ENCODE data around the gene UBE2J2.

UBE2J2 gene

DNA sequence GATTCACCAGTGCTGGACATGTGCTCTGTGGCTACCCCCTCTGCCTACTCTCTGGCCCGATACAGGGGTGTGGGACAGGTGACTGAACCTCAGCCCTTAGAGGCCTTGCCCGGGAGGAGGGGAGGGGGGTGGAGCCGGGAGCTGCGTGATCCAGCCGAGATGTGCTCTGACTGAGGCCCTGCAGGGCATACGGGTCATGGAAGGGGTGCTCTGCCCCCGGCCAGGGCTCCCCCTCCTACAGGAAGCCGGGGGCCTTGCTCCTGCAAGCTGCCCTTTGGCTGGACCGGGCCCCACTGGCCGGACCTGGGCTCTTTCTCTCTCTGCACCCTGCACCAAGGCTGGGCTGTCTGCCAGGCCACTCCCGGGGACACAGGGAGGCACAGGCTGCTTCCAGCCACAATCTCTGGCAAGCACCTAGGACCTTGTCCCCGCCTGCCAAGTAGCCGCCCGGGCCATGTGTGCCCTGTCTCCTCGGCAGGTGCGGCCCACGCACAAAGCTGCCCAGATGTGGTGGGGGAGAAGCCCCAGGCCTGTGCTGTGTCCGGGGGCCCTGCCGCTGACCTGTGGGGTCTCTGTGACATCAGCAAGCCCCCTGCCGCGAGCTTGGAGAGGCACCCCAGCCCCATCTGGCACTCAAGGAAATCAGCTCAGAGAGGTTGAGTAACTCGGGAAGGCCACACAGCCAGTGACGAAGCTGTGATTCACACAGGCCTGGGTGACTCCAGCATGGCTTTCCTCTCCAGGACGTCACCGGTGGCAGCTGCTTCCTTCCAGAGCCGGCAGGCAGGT lies 8.1 kb upstream of the UBE2J2 start:
- no peak for DNase-seq (ENCODE audit: low read depth in 2 of 3, low spot score in 2 of 3)

DNA sequence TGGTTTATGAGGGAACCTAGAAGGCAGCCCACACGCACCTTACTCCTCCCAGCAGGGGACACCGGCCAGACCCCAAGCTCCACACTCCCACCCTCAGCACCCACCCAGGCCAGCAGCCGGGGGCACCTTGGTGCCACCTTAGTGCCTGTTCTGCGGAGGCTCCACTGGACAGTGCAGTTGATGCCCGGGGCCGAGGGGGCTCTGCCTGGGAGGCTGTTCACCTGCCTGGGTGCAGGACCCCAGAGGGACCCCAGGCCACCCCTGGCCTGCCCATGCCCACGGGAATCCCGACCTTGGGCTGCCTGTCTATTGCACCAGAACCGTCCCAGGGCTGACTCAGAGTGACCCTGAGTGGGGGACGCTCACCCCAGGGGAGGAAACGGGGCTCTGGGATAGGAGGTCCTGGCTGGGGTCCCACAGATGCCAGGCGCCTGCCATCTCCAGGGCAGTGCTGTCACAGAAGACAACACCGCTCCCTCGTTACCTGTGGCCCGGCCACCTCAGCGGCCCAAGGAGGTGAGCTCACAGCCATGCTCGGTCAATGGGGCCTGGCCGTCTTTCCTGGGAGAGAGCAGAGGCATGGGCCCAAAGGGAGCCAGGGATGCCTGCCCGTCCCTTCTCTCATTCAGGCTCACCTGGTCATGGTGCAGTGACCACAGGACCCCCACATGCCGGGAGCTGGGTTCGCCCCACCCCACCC lies 7.3 kb upstream of the UBE2J2 start:
- no peak for DNase-seq (ENCODE audit: low read depth in 2 of 3, low spot score in 2 of 3)

DNA sequence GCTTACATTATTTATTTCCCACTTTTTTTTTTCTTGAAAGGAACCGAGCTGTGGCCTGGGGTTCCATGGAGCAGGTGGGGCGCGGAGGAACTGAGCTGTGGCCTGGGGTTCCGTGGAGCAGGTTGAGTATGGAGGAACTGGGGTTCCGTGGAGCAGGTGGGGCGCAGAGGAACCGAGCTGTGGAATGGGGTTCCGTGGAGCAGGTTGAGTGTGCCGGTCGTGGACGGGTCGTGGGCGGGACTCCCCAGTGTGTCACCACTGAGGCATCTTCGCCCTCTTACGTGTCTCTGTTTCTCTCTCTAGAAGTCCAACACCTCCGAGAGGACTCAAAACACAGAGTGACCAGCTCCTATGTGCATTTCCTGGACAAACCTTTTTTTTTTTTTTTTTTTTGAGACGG lies 5.4 kb upstream of the UBE2J2 start:
- no peak for DNase-seq (ENCODE audit: low read depth in 2 of 3, low spot score in 2 of 3)

DNA sequence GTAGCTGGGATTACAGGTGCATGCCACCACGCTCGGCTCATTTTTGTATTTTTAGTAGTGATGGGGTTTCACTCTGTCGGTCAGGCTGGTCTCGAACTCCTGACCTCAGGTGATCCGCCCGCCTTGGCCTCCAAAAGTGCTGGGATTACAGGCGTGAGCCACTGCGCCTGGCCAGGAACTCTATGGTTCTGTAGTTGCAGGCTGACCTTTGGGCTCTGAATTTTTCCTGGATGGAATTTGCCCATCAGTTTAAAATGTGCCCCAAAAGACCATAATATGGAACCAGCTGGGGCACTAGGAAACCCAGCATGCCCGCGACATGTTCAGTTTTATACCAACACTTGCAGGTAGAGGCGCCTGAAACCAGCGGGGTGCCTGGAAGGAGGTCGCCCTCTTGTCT lies 5.0 kb upstream of the UBE2J2 start:
- no peak for DNase-seq (ENCODE audit: low read depth in 2 of 3, low spot score in 2 of 3)

DNA sequence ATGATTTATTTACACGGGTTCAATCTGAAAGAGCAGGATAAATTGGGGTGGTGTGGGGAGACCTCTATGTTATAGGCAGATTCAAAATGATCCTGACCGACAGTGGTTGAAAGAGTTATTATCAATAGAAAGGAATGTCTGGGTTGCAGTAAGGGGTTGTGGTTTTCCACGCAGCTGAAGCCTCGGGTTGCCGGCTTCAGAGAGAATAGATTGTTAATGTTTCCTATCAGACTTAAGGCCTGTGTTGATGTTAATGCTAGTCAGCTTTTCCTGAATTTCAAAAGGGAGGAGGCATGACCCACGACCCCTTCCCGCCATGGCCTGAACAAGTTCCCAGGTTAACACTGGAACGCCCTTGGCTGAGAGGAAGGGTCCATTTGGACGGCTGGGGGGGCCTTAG lies 2.2 kb upstream of the UBE2J2 start:
- no peak for DNase-seq (ENCODE audit: low read depth in 2 of 3, low spot score in 2 of 3)

DNA sequence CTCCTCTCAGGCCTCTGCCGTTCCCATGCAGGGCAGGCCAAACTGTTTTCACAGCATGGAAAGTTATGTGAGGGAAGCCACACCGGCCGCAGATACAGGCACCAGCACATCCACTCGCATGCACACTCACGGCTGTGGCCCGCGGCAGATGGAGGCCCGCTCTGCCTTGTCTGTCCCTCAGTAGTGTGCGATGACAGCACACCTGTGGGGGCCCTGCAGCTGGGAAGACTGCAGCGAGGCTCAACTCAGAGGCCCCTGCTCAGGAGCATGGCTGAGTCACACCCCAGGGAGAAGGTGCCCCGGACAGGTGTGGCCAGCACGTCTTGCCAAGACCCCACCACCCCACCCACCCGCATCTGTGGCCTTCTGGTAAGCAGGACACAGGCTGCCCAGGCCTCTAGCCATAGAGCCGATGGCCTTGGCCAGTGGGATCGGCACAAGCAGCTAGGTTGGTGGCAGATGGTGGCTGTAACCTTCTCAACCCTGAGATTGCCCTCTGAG lies 1.3 kb upstream of the UBE2J2 start:
- DNase-seq (ENCODE audit: low read depth in 2 of 3, low spot score in 2 of 3) = no peak

DNA sequence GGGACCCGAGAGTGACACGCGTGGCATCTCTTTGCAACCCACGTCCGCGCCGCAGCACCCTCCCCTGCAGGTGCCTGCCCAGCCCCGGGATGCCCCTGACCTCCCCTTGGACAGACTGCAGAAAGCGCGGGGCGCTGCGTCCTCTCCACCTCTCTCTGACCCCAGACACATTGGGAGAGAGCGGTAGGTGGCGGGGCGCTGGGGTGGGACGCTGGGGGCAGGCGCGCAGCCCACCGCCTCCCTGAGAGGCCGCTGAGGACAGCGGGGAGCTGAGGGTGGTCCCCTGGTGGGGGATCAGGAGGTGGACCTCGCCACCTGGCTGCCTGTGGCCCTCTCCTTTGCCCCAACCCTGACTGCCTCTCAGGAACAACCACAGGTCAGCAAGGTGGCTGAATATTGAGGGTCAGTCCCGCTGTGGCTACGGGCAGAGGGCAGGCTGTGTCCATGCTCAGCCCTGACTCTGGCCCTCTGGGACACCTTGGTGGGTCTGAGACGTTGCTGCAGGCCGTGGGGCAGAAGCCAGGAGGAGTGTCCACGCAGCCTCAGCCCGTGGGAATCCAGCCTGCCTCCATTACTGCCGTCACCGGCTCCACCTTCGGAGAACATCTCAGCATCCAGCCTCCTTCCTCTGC lies 761 bp upstream of the UBE2J2 start:
- DNase-seq (ENCODE audit: low read depth in 2 of 3, low spot score in 2 of 3) = no peak

DNA sequence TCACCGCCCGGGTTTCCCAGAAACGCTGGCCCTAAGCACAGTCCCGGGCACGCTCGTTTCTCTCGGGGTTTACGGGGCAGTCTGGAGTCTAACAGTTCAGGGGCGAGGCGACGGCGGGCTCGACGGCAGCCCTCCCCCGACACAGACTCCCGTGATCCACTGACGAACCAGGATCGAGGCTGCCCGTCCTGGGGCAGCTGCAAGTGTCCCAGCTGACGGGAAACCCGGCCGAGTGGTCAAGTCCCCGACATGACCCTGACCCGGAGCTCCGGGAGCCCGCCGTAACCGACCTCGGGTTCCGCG lies 494 bp downstream of the UBE2J2 start:
- DNase-seq (ENCODE audit: low read depth in 2 of 3, low spot score in 2 of 3) = no peak

DNA sequence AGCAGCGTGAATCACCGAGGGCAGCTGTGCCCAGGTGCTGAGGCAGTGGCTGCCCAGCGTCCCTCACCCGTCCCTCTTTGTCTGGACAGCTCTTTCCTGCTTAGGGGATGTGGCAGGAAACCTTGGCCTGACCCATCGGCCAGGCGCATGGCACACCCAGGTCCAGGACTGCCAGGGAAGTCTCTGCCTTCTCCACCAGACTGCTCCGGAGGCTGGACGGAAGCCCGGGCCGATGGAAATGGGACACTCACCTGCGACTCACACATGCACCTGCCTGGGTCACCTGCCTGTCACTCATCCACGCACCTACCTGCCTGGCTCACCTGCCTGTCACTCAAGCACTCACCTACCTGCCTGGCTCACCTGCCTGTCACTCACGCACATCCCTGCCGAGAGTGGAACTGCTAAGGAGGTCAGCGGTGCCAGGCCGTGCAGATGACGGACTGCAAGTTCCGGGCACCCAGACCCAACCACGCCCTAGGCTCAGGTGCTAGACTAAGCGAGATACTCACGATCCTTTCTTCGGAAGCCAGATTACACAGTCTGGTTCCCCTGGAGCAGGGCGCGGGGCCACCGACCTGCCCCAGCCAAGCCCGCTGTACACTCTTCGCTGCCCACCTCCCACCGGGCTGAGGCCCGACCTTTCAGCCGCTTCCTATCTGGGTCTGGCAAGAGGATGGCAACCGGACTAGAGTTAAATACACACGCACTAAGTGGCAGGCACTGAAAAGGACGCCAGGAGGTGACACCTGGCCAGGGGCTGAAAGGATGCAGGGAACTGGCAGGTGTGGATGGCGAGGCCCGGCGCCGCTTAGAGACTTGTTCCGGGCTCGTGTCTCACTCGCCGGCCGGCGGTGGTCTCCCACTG lies 1.1 kb downstream of the UBE2J2 start:
- no peak for DNase-seq (ENCODE audit: low read depth in 2 of 3, low spot score in 2 of 3)

DNA sequence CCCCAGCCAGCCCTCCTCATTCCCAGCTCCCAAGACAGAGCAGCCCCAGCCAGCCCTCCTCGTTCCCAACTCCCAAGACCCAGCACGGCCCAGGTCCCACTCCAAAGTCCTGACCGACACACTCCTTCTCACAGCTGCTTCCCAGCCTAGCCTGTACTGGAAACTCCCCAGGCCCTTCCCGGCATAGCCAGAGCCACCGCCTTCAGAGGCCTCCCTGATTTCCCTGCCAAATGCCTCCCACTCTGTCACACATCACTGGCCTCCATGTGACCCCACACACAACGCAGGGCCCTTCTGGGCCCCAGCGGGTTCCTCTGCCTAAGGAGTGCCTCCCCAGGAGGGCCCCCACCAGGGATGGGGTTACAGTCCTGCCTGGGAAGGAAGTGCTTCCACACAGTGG lies 2.8 kb downstream of the UBE2J2 start:
- no peak for DNase-seq (ENCODE audit: low read depth in 2 of 3, low spot score in 2 of 3)

DNA sequence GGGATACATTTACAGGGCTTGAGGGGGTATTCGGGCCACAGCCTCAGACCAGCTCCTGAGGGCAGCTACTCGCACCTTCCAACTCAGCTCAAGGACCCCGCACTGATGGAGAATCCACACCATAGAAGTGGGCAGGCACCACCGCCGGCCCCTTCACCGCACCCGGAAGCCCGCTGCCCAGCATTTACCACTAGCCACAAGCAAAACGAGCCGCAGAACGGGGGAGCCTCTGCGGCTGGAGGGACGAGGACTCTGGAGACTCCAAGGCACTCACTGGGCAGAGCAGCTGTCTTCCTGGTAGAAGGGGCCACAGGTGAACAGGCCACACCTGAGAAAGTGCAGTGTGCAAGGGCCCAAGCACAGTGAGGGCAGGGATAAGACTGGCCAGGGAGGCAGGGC lies 5.4 kb downstream of the UBE2J2 start:
- DNase-seq (ENCODE audit: low read depth in 2 of 3, low spot score in 2 of 3) = no peak

DNA sequence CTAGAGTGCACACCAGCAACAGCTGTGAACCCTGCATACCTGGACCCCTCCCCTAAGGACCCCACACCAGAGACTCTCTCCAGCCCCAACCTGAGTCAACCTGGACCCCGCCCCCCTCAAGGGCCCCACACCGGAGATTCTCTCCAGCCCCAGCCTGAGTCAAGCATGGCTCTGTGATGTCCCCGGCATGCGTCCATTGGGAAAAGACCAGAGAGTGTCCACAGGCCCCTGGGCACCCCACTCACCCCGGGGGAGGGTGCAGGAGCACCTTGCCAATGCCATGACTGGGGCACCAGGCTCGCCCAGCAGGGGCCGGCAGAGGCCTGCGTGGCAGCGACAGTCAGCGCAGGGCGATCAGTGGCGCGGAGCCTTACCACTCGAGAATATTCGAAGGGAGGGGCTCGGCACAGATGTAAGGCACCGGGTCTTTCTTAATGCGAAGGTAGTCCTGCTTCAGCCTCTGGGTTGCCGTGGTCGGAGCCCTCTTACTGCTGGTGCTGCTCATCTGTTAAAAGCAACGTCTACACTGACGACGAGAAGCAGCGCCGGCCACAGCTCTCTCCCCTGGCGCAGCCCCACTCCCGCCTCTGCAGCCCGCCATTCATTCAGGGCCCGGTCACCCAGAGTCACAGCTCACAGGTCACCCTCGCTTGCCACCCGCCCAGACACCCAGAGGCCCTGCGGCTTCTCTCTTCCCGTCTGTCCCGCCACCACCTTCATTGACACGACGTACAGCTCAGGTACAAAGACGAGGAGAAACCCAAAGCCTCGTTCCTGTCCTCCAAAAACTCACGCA lies 6.0 kb downstream of the UBE2J2 start:
- DNase-seq (ENCODE audit: low read depth in 2 of 3, low spot score in 2 of 3) = no peak

DNA sequence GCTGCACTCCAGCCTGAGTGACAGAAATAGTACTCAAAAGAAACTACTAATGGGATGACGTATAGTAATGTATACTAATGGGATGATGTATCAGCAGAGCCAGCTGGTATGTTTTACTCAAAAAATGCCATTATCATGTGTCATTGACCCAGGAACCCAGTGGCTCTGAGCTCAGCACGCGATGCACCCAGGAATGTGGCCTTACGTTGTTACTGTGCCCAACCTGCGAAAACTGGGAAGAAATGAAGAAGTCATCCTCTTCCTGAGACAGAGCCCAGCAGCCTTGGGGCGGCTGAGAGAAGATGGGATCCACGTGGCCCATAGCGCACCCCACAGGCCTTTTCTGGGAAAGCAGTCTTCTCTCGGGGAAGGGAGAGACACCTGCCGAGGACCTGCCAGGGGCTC lies 8.8 kb downstream of the UBE2J2 start:
- DNase-seq (ENCODE audit: low read depth in 2 of 3, low spot score in 2 of 3) = no peak

DNA sequence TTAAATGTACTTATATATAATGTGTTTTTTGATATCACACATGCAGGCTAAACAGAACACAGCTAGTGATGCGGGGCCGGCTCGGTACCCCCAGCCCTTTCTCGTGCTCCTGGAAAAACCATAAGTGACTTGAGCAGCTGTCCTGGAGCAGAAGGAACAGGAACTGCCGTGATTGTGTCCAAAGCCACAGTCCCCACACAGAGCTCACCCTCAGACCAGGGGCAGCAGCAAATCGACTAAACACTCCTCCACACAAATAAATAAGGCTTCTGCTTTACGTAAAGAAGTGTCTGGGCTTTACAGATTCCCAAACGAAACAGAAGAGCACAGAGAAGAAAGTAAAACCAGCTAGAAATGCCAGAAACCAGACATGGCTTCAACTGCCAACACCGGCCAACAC lies 9.6 kb downstream of the UBE2J2 start:
- no peak for DNase-seq (ENCODE audit: low read depth in 2 of 3, low spot score in 2 of 3)

DNA sequence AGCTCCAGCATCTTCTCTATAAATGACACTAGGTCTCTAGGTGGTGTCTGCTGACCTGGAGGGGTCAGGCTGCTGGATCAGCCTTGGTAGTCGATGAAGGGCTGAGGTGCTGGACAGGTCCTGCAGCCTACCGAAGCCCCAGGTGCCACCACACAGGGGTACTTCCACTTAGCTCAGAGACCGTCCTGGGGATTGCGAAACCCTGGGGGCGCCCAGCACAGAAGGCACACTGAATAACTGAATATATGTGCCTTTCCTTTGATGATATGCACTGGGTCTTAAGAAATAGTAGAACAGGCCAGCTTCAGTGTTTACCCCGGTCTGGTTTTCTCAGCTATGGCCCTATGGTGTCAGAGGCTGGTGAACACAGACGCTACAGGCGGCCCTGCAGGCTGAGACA lies 10.9 kb downstream of the UBE2J2 start:
- DNase-seq (ENCODE audit: low read depth in 2 of 3, low spot score in 2 of 3) = no peak

DNA sequence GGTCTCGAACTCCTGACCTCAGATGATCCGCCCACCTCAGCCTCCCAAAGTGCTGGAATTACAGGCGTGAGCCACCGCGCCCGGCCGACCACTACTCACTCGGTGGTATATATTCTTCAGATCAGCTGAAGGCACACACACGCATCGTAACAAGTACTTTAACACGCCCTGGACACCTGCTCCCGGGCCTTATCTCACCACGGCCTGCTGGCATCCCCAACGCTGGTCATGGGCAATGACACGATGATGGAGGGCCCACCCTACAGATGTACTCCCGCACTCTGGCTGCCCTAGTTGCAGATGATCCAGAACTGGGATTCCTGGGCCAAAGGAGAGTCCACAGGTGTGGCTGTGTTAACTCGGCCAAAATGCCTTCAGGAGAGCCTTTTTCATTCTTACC lies 11.6 kb downstream of the UBE2J2 start:
- no peak for DNase-seq (ENCODE audit: low read depth in 2 of 3, low spot score in 2 of 3)

DNA sequence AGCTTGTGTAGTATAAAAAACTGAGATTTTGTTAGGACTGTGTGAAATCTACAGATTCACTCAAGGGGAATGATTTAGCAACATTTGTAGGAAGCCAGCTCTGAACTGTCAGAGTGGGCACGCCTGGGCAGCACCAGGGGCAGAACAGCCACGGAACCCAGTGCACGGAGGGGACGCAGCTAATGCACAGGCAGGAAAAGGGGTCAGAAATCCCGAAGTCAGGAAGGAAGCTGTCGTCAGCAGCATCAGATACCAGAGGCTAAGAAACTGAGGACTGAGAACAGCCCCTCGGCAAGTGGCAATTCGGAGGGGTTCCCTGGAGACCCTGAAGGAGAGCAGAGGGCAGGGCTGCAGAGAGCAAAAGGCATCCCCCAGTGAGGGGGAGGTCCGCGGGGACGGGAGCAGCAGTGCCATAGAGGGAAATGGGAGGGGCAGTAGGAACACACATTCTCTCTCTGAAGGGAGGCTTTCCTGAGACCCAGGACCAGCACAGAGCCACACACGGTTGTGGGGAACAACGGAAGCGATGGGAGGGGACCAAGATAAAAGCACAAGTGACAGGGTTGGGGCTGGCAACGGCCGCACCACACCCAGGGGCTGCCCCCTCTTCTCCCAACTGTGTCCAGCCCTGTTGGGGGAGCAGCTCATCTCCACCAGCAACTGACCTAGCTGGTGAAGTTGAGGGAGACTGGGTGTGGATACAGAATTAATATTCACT lies 12.7 kb downstream of the UBE2J2 start:
- no peak for DNase-seq (ENCODE audit: low read depth in 2 of 3, low spot score in 2 of 3)

DNA sequence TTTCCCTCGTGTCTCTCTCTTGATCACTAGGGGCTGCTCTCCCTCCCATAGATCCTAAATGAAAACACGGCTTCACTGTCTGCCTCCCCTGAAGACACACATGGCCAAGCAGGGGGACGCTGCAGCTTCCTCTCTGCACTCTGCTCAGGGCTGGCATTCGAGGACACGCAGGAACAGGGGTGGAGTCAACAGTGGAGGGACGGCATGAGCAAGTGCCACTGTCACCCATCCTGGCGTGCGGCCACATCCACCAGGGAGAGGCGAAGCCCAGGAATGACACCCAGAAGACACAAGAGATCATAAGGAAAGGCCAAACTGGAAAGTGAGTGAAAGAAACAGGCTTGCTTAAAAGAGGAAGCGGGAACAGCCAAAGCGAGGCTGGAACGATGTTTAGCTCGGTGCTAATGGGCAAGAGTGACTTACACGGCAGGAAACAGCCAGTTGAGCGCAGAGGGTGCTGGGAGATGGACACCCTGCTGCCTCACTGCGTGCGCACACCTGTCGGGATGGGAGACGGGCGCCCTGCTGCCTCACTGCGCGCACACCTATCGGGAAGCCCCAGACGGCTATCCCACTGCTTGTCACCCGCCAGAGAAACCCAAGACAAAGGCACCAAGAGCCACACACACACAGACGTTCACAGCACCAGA lies 13.6 kb downstream of the UBE2J2 start:
- no peak for DNase-seq (ENCODE audit: low read depth in 2 of 3, low spot score in 2 of 3)

DNA sequence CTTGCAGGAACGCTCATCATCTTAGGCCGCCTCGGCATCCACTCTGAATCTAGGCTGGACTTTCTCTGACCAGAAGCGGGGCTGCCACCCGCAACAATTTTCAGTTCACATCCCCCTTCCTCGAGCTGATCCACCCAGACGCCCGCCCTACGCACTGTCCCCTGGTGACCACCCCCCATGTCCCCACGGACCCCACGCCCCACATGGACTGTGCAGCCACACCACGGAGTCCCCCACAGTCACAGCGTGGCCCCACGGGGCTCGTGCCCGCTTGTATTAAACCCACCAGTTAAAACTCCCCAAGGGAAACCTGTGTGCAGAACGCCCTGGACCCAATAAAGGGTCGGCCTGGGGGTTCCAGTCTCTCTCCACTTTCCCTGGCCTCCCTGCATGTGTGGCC lies 14.1 kb downstream of the UBE2J2 start:
- DNase-seq (ENCODE audit: low read depth in 2 of 3, low spot score in 2 of 3) = no peak

DNA sequence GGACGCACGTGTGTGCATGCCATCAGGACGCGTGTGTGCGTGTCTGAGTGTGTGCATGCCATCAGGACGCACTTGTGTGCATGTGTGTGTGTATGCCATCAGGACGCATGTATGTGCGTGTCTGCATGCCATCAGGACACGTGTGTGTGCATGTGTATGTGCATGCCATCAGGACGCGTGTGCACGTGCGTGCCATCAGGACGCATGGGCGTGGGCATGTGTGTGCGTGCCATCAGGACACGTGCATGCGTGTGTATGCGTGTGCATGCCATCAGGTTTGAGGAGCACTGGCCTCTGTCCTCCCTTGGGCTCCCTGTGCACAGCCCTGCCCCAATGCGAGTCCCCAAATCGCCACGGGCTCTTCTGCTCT lies 14.6 kb downstream of the UBE2J2 start:
- DNase-seq (ENCODE audit: low read depth in 2 of 3, low spot score in 2 of 3) = no peak

All from activated CD8-positive, alpha-beta memory T cell treated with anti-CD3 and anti-CD28 coated beads for 48 hours (primary cell).